NCI-H748 (cell line): Measurements from ENCODE around the gene POLDIP2.
A peak's percentile ranks its signal among the peaks of the same experiment; 100 is the strongest.

Source experiments
- DNase-seq: peaks from one replicate; lab custom pipeline; 2025; ENCODE audit not compliant: unreplicated experiment; lab: John Stamatoyannopoulos, UW

Gene POLDIP2

GRCh38 chr17:28390563-28390962 lies 33.2 kb upstream of the POLDIP2 start:
- DNase-seq, result no peak

- no peak for DNase-seq
Measured at GRCh38 chr17:28390141-28390540, 32.8 kb upstream of the POLDIP2 start.

- DNase-seq, result no peak
Measured at GRCh38 chr17:28388106-28388505, 30.8 kb upstream of the POLDIP2 start.

GRCh38 chr17:28386391-28386790 lies 29.1 kb upstream of the POLDIP2 start:
- DNase-seq, result no peak

GRCh38 chr17:28385406-28385805 lies 28.1 kb upstream of the POLDIP2 start:
- no peak for DNase-seq

- peak; percentile 72 for DNase-seq
Measured at GRCh38 chr17:28385037-28385400, 27.7 kb upstream of the POLDIP2 start.

GRCh38 chr17:28384281-28385036 lies 27.1 kb upstream of the POLDIP2 start:
- peak; percentile 85 for DNase-seq

- peak; percentile 89 for DNase-seq
Measured at GRCh38 chr17:28381141-28381825, 24.0 kb upstream of the POLDIP2 start.

GRCh38 chr17:28379814-28380801 lies 22.8 kb upstream of the POLDIP2 start:
- DNase-seq, result no peak

- no peak for DNase-seq
Measured at GRCh38 chr17:28372945-28373274, 15.6 kb upstream of the POLDIP2 start.

GRCh38 chr17:28372203-28372944 lies 15.0 kb upstream of the POLDIP2 start:
- peak; percentile 72 for DNase-seq

GRCh38 chr17:28371245-28372202 lies 14.2 kb upstream of the POLDIP2 start, which contains the start of gene SARM1:
Gene SARM1, plus strand, starts transcription at chr17:28371694. Its CDS starts 339 bp downstream, at chr17:28372033.
- peak; percentile 99 for DNase-seq

GRCh38 chr17:28370744-28371103 lies 13.4 kb upstream of the POLDIP2 start:
- peak; percentile 45 for DNase-seq

- DNase-seq, result peak; percentile 23
Measured at GRCh38 chr17:28370035-28370743, 12.9 kb upstream of the POLDIP2 start, which contains the start of gene VTN. Gene VTN, minus strand, starts transcription at chr17:28370307. Its CDS starts 104 bp downstream, at chr17:28370203.

GRCh38 chr17:28369684-28370034 lies 12.3 kb upstream of the POLDIP2 start:
- no peak for DNase-seq

- DNase-seq, result no peak
Measured at GRCh38 chr17:28368915-28369683, 11.8 kb upstream of the POLDIP2 start.

GRCh38 chr17:28368306-28368831 lies 11.0 kb upstream of the POLDIP2 start:
- DNase-seq, result no peak
